Psoas muscle (tissue), 8 donors: ENCODE measurements around the gene TMPRSS9. TPM values are rescaled to one million over a fixed set of nuclear protein-coding genes. Genes with fewer than 3 reads are reported as not detected.

ENCODE experiments used
- ATAC-seq, 4 donors: fragments of 200-7000 bp; cut with Tn5 transposase; one replicate each; pipeline ENCODE4 v1.9.1; 2020; ENCODE audit warnings: moderate library complexity in 3 of 4, mild to moderate bottlenecking in 2 of 4
- DNase-seq, 2 donors: peaks; one replicate each; pipeline ENCODE4 v3.0.0-alpha.2; 2020
- H3K27ac ChIP-seq: fragments of 200-600 bp; one replicate; pipeline ENCODE4 v1.8.0; 2022
- H3K27me3 ChIP-seq, 3 donors: fragments of 200-600 bp in 1 of 3; one replicate each; pipeline versions ENCODE4 v1.6.1 to v1.8.0; 2013 to 2022; ENCODE audit warnings: low read length in 2 of 3, mild to moderate bottlenecking in 2 of 3, moderate library complexity in 1 of 3; ENCODE audit not compliant: insufficient read depth in 3 of 3
- H3K36me3 ChIP-seq, 2 donors: fragments of 200-600 bp in 1 of 2; one replicate each; pipeline versions ENCODE4 v1.6.1 to v1.8.0; 2013 to 2022; ENCODE audit warnings: low read depth in 1 of 2, mild to moderate bottlenecking in 1 of 2, moderate library complexity in 1 of 2; ENCODE audit not compliant: insufficient read depth in 1 of 2
- H3K4me1 ChIP-seq: fragments of 200-600 bp; one replicate; pipeline ENCODE4 v1.8.0; 2022
- H3K4me3 ChIP-seq: fragments of 200-600 bp; one replicate; pipeline ENCODE4 v1.8.0; 2022; ENCODE audit warnings: mild to moderate bottlenecking
- H3K9me3 ChIP-seq: fragments of 200-600 bp; one replicate; pipeline ENCODE4 v1.8.0; 2022
- CTCF ChIP-seq: fragments of 200-600 bp; IDR thresholded peaks from one replicate; pipeline ENCODE4 v1.8.0; 2022; ENCODE audit warnings: antibody characterized with exemption
- WGBS, 3 donors: extraction: QIAGEN DNeasy Blood & Tissue Kit; methylation state at CpG; one replicate each; pipeline versions ENCODE4 v1.1.6 to v1.1.7; 2013; 5-methylcytosine and 5-hydroxymethylcytosine counted together
- intact Hi-C, 2 donors: fragments of 100-400 bp; cut with DNase I; formaldehyde crosslinking; loops; one replicate each; pipeline versions ENCODE4 v1.11.0 to v1.14.2; 2022
- polyA plus RNA-seq, 3 donors: library from polyadenylated mRNA; stranded (reverse); fragments of 200-250 nt; gene quantifications; one replicate each; pipeline ENCODE4 v1.2.3, GENCODE V29; 2013
- total RNA-seq, 4 donors: library from RNA; stranded (reverse); fragmentation: NEBNext Ultra II Directional in 2 of 4; extraction: Animal tissue kit (Norgen Biotek cat#: 25700) in 2 of 4; gene quantifications; one replicate each; pipeline versions ENCODE4 v1.2.1 to v1.2.4, GENCODE V29; 2021 to 2023
- donor health status: healthy with polysubstance abuse.
- donor health status: DM: no; HTN: no; CAD: no; lungs with moderate emphysema.
- donor health status: Bipolar disorder and iron deficiency.
- donor health status: healthy.
- donor health status: DM: yes; HTN: yes; CAD: no.
- donor health status: DM: no; HTN: no; CAD: no.
- donor health status: DM: no; HTN: no; CAD: no.
- donor health status: DM: yes; HTN: yes; CAD: no.

TMPRSS9 gene
- total and polyA plus RNA-seq, 7 donors: 0.17 TPM; not detected in 6

- Histone ChIP-seq H3K9me3 (no peaks in the 10 kb centered on the region), H3K27ac (no peak overlapping the region), H3K36me3 (no peaks in the 10 kb centered on the region), H3K27me3 (peaks cover 0 to 28% (median 8%) of the 10 kb centered on the region in 3 donors), H3K4me3 (no peak overlapping the region), H3K4me1 (peaks cover 5% of the 10 kb centered on the region)
- no peak for DNase-seq
- no peak for TF ChIP-seq CTCF
- intact Hi-C loops: no loop called here
- ATAC-seq: no peak
- 55 to 65% (median 62%) methylated on average over 11 of the region's 11 CpGs for WGBS, 3 donors
These were observed 768 bp downstream of the TMPRSS9 start for GRCh38 chr19:2360833-2361232.

- Histone ChIP-seq H3K36me3 (no peaks in the 10 kb centered on the region), H3K27me3 (peaks cover 0 to 28% (median 8%) of the 10 kb centered on the region in 3 donors), H3K27ac (no peak overlapping the region), H3K4me1 (no peaks in the 10 kb centered on the region), H3K9me3 (no peaks in the 10 kb centered on the region), H3K4me3 (no peak overlapping the region)
- DNase-seq (peak in 1 of 2 donors; percentile 9), ATAC-seq (no peak)
- intact Hi-C loops: no loop called here
- TF ChIP-seq CTCF: no peak
- 24 to 26% (median 25%) methylated on average over 21 to 24 of the region's 24 CpGs for WGBS, 3 donors
These were observed 1.4 kb downstream of the TMPRSS9 start for GRCh38 chr19:2361246-2362045.

- 90 to 94% (median 91%) methylated on average over 11 of the region's 11 CpGs for WGBS, 3 donors
- no peak for TF ChIP-seq CTCF
- Histone ChIP-seq H3K27me3 (peaks cover 0 to 28% (median 8%) of the 10 kb centered on the region in 3 donors), H3K4me3 (no peak overlapping the region), H3K4me1 (no peaks in the 10 kb centered on the region), H3K9me3 (no peaks in the 10 kb centered on the region), H3K36me3 (no peaks in the 10 kb centered on the region), H3K27ac (no peak overlapping the region)
- intact Hi-C loops: no loop called here
- ATAC-seq (no peak), DNase-seq (no peak)
These were observed 2.2 kb downstream of the TMPRSS9 start for GRCh38 chr19:2362046-2362969.

- DNase-seq (no peak), ATAC-seq (no peak)
- WGBS, 3 donors: 69 to 78% (median 72%) methylated on average over 15 of the region's 15 CpGs
- no peaks in the 10 kb centered on the region for H3K36me3 ChIP-seq
- peaks cover 0 to 28% (median 8%) of the 10 kb centered on the region in 3 donors for H3K27me3 ChIP-seq
- H3K4me1 ChIP-seq: no peaks in the 10 kb centered on the region
- intact Hi-C loops: no loop called here
- H3K4me3 ChIP-seq: no peak overlapping the region
- no peak for TF ChIP-seq CTCF
- H3K27ac ChIP-seq: no peak overlapping the region
- H3K9me3 ChIP-seq: no peaks in the 10 kb centered on the region
These were observed 2.9 kb downstream of the TMPRSS9 start for GRCh38 chr19:2362970-2363300.
